IMR-90 (cell line): ENCODE results near the gene WDR17.

Experiments
- CTCF ChIP-seq: conservative IDR thresholded peaks from 2 replicates; pipeline ENCODE4 v1.5.1; 2012; ENCODE audit warnings: mild to moderate bottlenecking, low read depth, low read length, improper control_type of control experiment
- MXI1 ChIP-seq: IDR thresholded peaks from 2 replicates; pipeline ENCODE4 v1.6.1; 2012; ENCODE audit warnings: low read depth, mild to moderate bottlenecking, low read length, moderate library complexity, borderline replicate concordance
- NFE2L2 ChIP-seq: fragments of 150-350 bp; IDR thresholded peaks from 2 replicates; pipeline ENCODE4 v1.6.1; 2016; ENCODE audit warnings: low read depth, mild to moderate bottlenecking, low read length
- POLR2A ChIP-seq: IDR thresholded peaks from 2 replicates; pipeline ENCODE4 v1.6.1; 2012; ENCODE audit warnings: mild to moderate bottlenecking, low read depth, low read length
- SMC3 ChIP-seq: fragments of 150-350 bp; IDR thresholded peaks from 2 replicates; pipeline ENCODE4 v1.6.1; 2016; ENCODE audit warnings: low read depth, mild to moderate bottlenecking, antibody characterized with exemption, low read length, moderate library complexity
- TF ChIP-seq, protein P1 (sequence below): fragments of 150-350 bp; IDR thresholded peaks from 2 replicates; pipeline ENCODE4 v1.6.1; 2016; ENCODE audit warnings: low read depth, mild to moderate bottlenecking, low read length, moderate library complexity, borderline replicate concordance

DNA sequence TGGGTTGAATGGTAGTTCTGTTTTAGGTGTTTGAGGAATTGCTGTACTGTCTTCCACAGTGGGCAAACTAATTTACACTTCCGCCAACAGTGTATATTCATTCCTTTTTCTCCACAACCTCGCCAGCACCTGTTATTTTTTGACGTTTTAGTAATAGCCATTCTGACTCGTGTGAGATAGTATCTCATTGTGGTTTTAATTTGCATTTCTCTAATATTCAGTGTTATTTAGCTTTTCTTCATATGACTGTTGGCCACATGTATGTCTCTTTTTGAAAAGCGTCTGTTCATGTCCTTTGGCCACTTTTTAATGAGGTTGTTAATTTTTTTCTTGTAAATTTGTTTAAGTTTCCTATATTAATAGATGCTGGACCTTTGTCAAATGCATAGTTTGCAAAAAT, 26.9 kb upstream of the WDR17 start:
- TF ChIP-seq POLR2A (no peak), CTCF (no peak), MXI1 (no peak), NFE2L2 (no peak), SMC3 (no peak)
- TF ChIP-seq, protein P1, sequence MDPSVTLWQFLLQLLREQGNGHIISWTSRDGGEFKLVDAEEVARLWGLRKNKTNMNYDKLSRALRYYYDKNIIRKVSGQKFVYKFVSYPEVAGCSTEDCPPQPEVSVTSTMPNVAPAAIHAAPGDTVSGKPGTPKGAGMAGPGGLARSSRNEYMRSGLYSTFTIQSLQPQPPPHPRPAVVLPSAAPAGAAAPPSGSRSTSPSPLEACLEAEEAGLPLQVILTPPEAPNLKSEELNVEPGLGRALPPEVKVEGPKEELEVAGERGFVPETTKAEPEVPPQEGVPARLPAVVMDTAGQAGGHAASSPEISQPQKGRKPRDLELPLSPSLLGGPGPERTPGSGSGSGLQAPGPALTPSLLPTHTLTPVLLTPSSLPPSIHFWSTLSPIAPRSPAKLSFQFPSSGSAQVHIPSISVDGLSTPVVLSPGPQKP = no peak
